HEK293T (cell line): ENCODE results near the gene ZNF580.

ENCODE experiments used
- ARNT ChIP-seq: fragments of 450-650 bp; IDR thresholded peaks from 2 replicates; pipeline ENCODE4 v1.6.1; 2017; ENCODE audit warnings: mild to moderate bottlenecking
- BHLHE40 ChIP-seq: fragments of 450-650 bp; IDR thresholded peaks from 2 replicates; pipeline ENCODE4 v1.6.1; 2016; ENCODE audit warnings: mild to moderate bottlenecking, moderate library complexity, borderline replicate concordance
- FOXA1 ChIP-seq: fragments of 450-650 bp; IDR thresholded peaks from 2 replicates; pipeline ENCODE4 v1.6.1; 2016; ENCODE audit warnings: mild to moderate bottlenecking
- FOXK2 ChIP-seq: fragments of 450-650 bp; IDR thresholded peaks from 2 replicates; pipeline ENCODE4 v1.6.1; 2016; ENCODE audit warnings: mild to moderate bottlenecking
- FOXM1 ChIP-seq: fragments of 450-650 bp; IDR thresholded peaks from 2 replicates; pipeline ENCODE4 v1.6.1; 2017; ENCODE audit warnings: mild to moderate bottlenecking, borderline replicate concordance
- HDGF ChIP-seq: fragments of 450-650 bp; IDR thresholded peaks from 2 replicates; pipeline ENCODE4 v1.6.1; 2017; ENCODE audit warnings: antibody characterized with exemption, borderline replicate concordance
- LEF1 ChIP-seq: fragments of 450-650 bp; IDR thresholded peaks from 2 replicates; pipeline ENCODE4 v1.6.1; 2017; ENCODE audit warnings: mild to moderate bottlenecking, borderline replicate concordance
- NFRKB ChIP-seq: fragments of 450-650 bp; IDR thresholded peaks from 2 replicates; pipeline ENCODE4 v1.6.1; 2016; ENCODE audit warnings: mild to moderate bottlenecking, moderate library complexity
- PKNOX1 ChIP-seq: fragments of 450-650 bp; IDR thresholded peaks from 2 replicates; pipeline ENCODE4 v1.6.1; 2016
- SP1 ChIP-seq: fragments of 450-650 bp; IDR thresholded peaks from 2 replicates; pipeline ENCODE4 v1.6.1; 2017
- SUZ12 ChIP-seq: fragments of 450-650 bp; IDR thresholded peaks from 2 replicates; pipeline ENCODE4 v1.6.1; 2016; ENCODE audit warnings: mild to moderate bottlenecking
- TARDBP ChIP-seq: fragments of 450-650 bp; IDR thresholded peaks from 2 replicates; pipeline ENCODE4 v1.6.1; 2016
- ZNF384 ChIP-seq: fragments of 450-650 bp; IDR thresholded peaks from 2 replicates; pipeline ENCODE4 v1.6.1; 2016

DNA sequence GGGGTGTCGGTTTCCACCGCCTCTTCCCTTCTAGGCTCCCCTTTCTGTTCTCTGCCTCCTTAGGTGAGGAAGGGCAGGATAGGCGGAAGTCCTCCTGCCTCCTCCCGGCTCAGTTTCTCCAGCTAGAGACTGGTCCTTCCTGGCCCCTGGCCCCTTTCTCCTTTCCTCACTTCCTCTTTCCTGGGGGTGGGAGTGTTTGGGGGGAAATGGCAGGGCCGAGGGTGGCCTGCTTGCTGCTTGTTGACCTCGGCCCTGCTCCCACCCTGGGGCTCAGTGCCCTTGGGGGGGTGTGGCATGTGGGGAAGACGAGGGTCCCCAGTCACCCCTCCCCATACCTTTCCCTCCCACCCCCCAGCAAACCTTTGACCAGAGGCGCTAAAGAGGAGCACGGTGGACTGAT is 19.0 kb downstream of the ZNF580 start:
- TF ChIP-seq FOXK2: no peak
- TF ChIP-seq SP1: no peak
- no peak for TF ChIP-seq ARNT
- TF ChIP-seq FOXA1: no peak
- no peak for TF ChIP-seq BHLHE40
- TF ChIP-seq PKNOX1: no peak
- no peak for TF ChIP-seq HDGF
- TF ChIP-seq LEF1: no peak
- no peak for TF ChIP-seq SUZ12
- no peak for TF ChIP-seq ZNF384
- TF ChIP-seq FOXM1: no peak
- TF ChIP-seq TARDBP: no peak
- no peak for TF ChIP-seq NFRKB
